ACC112 (cell line): ENCODE results near the gene B3GNT5.

Experiments used
- H2AFZ ChIP-seq: fragments of 200-600 bp; sonication (generic); one replicate; pipeline ENCODE4 v1.6.0; 2017; ENCODE audit warnings: antibody characterized with exemption, low read length; ENCODE audit not compliant: unreplicated experiment
- H3K27ac ChIP-seq: fragments of 200-600 bp; sonication (generic); 2 replicates; pipeline ENCODE4 v1.5.1; 2014; ENCODE audit warnings: low read depth, mild to moderate bottlenecking, antibody characterized with exemption, low read length, moderate library complexity
- H3K27me3 ChIP-seq: fragments of 200-600 bp; sonication (generic); 2 replicates; pipeline ENCODE4 v1.6.1; 2014; ENCODE audit warnings: mild to moderate bottlenecking, antibody characterized with exemption, low read length, moderate library complexity, mixed read lengths; ENCODE audit not compliant: insufficient read depth
- H3K36me3 ChIP-seq: fragments of 200-600 bp; sonication (generic); 2 replicates; pipeline ENCODE4 v1.6.1; 2016; ENCODE audit warnings: mild to moderate bottlenecking, antibody characterized with exemption, low read length, moderate library complexity, mixed read lengths; ENCODE audit not compliant: insufficient read depth
- H3K4me1 ChIP-seq: fragments of 200-600 bp; sonication (generic); one replicate; pipeline ENCODE4 v1.6.1; 2016; ENCODE audit warnings: low read length, mixed read lengths; ENCODE audit not compliant: insufficient read depth, unreplicated experiment, control insufficient read depth
- H3K4me3 ChIP-seq: fragments of 200-600 bp; sonication (generic); 2 replicates; pipeline ENCODE4 v1.5.1; 2014; ENCODE audit warnings: mild to moderate bottlenecking, low read depth, low read length
- H3K79me2 ChIP-seq: fragments of 200-600 bp; sonication (generic); one replicate; pipeline ENCODE4 v1.6.0; 2016; ENCODE audit warnings: low read length; ENCODE audit not compliant: control insufficient read depth, unreplicated experiment, insufficient read depth

B3GNT5 gene

DNA sequence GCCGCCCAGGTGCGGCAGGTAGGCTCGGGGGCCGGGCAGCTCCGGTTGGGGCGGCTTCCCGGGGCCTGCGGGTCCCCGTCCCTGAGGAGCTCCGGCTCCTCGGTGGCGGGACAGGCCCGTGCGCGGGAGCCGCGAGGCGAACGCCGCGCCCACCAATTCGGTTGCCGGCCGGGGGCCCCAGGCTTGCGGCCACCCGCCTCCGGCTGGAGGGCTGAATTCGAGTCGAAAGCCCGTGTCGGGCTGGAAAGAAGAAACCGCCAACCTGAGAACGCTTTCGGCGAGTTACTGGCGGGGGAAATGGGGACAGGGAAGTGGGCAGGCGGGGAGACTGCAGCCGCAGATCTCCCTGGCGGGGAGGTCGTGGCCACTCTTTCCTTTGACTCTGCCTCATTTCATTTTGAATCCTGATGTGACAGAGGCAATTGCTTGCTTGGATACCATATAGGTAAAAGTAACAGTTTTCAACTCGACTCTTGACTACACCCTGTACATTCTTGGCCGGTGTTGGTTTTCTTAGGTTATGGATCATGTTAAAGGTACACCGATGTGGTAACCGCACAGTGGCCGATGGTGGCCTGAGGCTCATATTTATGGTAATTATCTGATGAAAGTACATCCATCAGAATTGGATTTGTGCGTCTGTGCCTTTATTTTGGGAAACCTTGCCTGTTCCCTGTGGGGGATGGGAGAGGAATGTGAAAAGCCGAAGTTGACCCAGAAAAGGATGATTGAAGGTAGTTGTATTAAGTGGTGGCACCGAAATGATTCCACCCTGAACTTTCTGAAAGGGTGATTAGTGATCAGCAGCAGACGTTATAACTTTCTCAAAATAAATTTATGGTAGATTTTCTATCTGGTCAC lies 1.7 kb downstream of the B3GNT5 start:
- Histone ChIP-seq H3K27ac (peak overlapping the region; percentile 72), H3K4me3 (peak overlapping the region; percentile 87), H3K36me3 (peaks cover 5% of the 10 kb centered on the region; the same call in 1 of the 2 replicates), H3K79me2 (peaks cover 64% of the 10 kb centered on the region), H3K4me1 (peaks cover 17% of the 10 kb centered on the region), H3K27me3 (no peaks in the 10 kb centered on the region), H2AFZ (peak overlapping the region; percentile 66)

- H3K79me2 ChIP-seq, result peaks cover 70% of the 10 kb centered on the region
- peaks cover 23% of the 10 kb centered on the region for H3K4me1 ChIP-seq
- peak overlapping the region; percentile 72 for H3K27ac ChIP-seq
- H3K4me3 ChIP-seq, result peak overlapping the region; percentile 87
- H3K27me3 ChIP-seq, result no peaks in the 10 kb centered on the region
- no peak overlapping the region for H2AFZ ChIP-seq
- peaks cover 5% of the 10 kb centered on the region; the same call in 1 of the 2 replicates for H3K36me3 ChIP-seq
Measured at GRCh38 chr3:183255348-183255730, 2.3 kb downstream of the B3GNT5 start.

- peaks cover 24% of the 10 kb centered on the region for H3K4me1 ChIP-seq
- no peak overlapping the region for H2AFZ ChIP-seq
- no peak overlapping the region for H3K4me3 ChIP-seq
- no peaks in the 10 kb centered on the region for H3K27me3 ChIP-seq
- H3K36me3 ChIP-seq, result peaks cover 5% of the 10 kb centered on the region; the same call in 1 of the 2 replicates
- H3K79me2 ChIP-seq, result peaks cover 83% of the 10 kb centered on the region
- H3K27ac ChIP-seq, result no peak overlapping the region
Measured at GRCh38 chr3:183259087-183259486, 6.0 kb downstream of the B3GNT5 start.

- Histone ChIP-seq H3K4me3 (no peak overlapping the region), H3K27me3 (no peaks in the 10 kb centered on the region), H3K79me2 (peaks cover 83% of the 10 kb centered on the region), H3K4me1 (peaks cover 29% of the 10 kb centered on the region), H3K27ac (no peak overlapping the region), H2AFZ (no peak overlapping the region), H3K36me3 (peaks cover 5% of the 10 kb centered on the region; the same call in 1 of the 2 replicates)
Measured at GRCh38 chr3:183259621-183260020, 6.6 kb downstream of the B3GNT5 start.

DNA sequence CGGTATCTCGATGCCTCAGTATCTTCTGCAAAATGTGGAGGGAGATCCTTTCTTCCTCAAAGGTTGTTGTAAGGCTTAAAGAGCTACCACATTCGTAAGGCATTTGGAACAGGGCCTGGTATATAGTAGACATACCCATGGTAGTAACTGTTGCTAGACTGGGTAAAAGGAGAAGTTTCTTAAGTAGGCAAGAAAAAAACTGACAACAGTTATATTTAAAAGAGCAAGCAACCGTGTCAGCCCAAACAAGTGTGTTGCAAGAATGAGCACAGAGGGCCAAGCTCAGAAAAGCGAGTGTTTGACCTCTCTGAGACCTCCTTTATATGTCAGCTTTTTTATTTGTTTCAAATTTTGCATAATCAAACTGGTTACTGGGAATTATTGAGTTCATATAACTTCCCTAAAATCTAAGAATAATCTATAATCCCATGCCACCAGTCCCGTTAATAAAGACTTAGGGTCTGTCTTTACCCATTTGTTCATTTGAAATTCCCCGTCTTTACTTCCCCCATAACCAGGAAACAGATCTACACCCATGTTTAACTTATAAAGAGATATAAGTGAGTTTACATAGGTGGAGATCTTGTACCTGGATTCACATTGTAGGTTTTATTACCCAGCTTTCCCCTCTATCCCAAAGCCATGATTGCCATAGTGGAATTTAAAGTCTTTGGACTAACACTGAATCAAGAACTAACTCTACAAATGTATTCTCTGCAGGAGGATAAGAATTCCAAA lies 7.3 kb downstream of the B3GNT5 start:
- H3K4me3 ChIP-seq, result no peak overlapping the region

GRCh38 chr3:183261151-183261724 lies 8.2 kb downstream of the B3GNT5 start:
- Histone ChIP-seq H3K27me3 (no peaks in the 10 kb centered on the region), H3K36me3 (peaks cover 5% of the 10 kb centered on the region; the same call in 1 of the 2 replicates), H3K27ac (no peak overlapping the region), H3K4me1 (peaks cover 37% of the 10 kb centered on the region), H2AFZ (no peak overlapping the region), H3K79me2 (peaks cover 82% of the 10 kb centered on the region), H3K4me3 (no peak overlapping the region)

More for the DNA sequence above, 7.3 kb downstream of the B3GNT5 start:
- Histone ChIP-seq H3K79me2 (peaks cover 83% of the 10 kb centered on the region), H3K36me3 (peaks cover 5% of the 10 kb centered on the region; the same call in 1 of the 2 replicates), H3K27me3 (no peaks in the 10 kb centered on the region), H2AFZ (no peak overlapping the region), H3K27ac (no peak overlapping the region), H3K4me1 (peaks cover 29% of the 10 kb centered on the region)

DNA sequence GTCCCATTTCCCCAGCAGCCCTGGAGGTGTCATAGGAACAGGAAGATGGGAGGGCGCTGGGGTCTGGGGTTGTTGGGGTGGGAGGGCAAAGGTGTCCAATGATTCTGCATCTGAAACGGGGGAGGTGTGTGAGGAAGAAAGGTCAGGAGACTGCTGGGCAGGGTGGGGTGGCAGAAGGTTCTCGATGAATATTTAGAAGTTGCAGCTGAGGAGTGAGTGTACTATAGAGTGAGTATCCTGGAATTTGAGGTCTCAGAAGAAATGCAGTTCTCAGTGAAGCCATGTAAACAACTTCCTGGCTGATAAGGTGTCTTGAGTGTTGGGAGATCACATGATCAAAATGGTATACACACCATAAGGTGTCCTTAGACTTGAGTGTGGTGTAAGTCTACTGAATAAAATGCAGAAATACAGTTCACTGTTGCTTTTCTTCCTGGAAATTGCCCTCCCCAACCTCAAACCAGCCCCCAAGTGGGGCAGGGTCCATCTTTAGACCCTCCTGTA lies 9.9 kb downstream of the B3GNT5 start:
- H3K36me3 ChIP-seq, result 0 out of 2 replicates have a peak, but pooled peaks cover 3% of the 10 kb centered on the region
- no peak overlapping the region for H3K4me3 ChIP-seq
- no peak overlapping the region for H3K27ac ChIP-seq
- H2AFZ ChIP-seq, result no peak overlapping the region
- peaks cover 41% of the 10 kb centered on the region for H3K4me1 ChIP-seq
- peaks cover 84% of the 10 kb centered on the region for H3K79me2 ChIP-seq
- no peaks in the 10 kb centered on the region for H3K27me3 ChIP-seq

DNA sequence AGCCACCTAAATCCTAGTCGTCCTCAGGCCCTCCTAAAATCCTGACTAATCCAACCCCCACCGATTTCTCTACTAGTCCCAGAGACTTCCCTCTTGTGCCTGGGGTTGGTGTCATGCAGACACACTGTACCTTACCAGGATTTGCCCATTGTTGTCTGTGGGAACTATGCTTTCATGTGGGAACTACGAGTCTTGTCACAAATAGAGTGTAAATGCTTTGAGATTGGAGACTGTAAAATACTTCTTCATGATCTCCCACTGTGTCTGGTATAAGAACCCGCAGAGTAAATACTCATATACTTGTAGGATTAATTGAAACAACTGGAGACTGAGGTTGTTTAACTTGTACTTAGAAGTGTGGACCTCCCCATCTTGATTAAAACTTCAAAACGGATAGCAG lies 11.2 kb downstream of the B3GNT5 start:
- Histone ChIP-seq H3K27ac (peak overlapping the region; percentile 69; the same call in 1 of the 2 replicates), H3K36me3 (peaks cover 3% of the 10 kb centered on the region; the same call in 1 of the 2 replicates), H3K4me3 (no peak overlapping the region), H2AFZ (no peak overlapping the region), H3K4me1 (peaks cover 41% of the 10 kb centered on the region), H3K79me2 (peaks cover 86% of the 10 kb centered on the region), H3K27me3 (no peaks in the 10 kb centered on the region)

DNA sequence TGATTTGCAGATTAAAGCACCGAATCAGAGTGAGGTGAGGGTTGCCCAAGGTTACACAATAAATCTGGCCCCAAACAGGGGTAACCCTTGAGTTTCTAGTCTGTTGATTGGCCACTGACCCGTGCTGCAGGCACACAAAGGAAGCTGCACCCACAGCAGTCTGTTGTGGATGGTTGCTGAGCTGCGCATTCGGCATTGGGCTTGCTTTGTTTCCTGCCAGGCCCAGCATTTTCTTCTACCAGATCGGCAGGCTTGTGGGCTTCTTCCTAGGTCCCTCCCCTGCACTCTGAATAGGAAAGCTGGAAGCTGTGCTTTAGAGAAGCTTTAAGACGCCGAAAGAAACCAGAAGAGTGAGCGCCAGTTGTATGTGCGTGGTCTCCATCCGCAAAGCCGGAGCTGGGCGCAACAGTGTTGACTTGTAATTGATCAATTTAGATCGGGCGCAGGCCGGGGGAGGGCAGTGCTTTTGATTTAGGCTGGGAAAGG lies 12.1 kb downstream of the B3GNT5 start:
- Histone ChIP-seq H3K79me2 (peaks cover 85% of the 10 kb centered on the region), H3K27ac (peak overlapping the region; percentile 69), H3K4me1 (peaks cover 37% of the 10 kb centered on the region), H3K4me3 (no peak overlapping the region), H2AFZ (no peak overlapping the region), H3K27me3 (no peaks in the 10 kb centered on the region), H3K36me3 (peaks cover 12% of the 10 kb centered on the region)

- H3K4me1 ChIP-seq, result peaks cover 30% of the 10 kb centered on the region
- H2AFZ ChIP-seq, result no peak overlapping the region
- no peaks in the 10 kb centered on the region for H3K27me3 ChIP-seq
- peaks cover 85% of the 10 kb centered on the region for H3K79me2 ChIP-seq
- H3K27ac ChIP-seq, result peak overlapping the region; percentile 69
- H3K4me3 ChIP-seq, result no peak overlapping the region
- peaks cover 16% of the 10 kb centered on the region for H3K36me3 ChIP-seq
Measured at GRCh38 chr3:183265834-183266417, 12.9 kb downstream of the B3GNT5 start.
